SU-DHL-6 (cell line): ENCODE results near the gene NUDCD2.

Experiments
- CTCF ChIP-seq: fragments of 200-600 bp; sonication (generic); IDR thresholded peaks from one replicate; pipeline ENCODE4 v1.5.1; 2017; ENCODE audit warnings: antibody characterized with exemption, mild to moderate bottlenecking, low read length, moderate library complexity; ENCODE audit not compliant: insufficient read depth, poor library complexity, severe bottlenecking
- EZH2phosphoT487 ChIP-seq: fragments of 200-600 bp; sonication (generic), shearing (Covaris generic); conservative IDR thresholded peaks from 2 replicates; pipeline ENCODE4 v1.6.1; 2018; ENCODE audit warnings: mild to moderate bottlenecking, antibody characterized with exemption, low read length, moderate library complexity, mixed read lengths

GRCh38 chr5:163506726-163507125 is 46.8 kb upstream of the NUDCD2 start:
- TF ChIP-seq CTCF, result no peak
- TF ChIP-seq EZH2phosphoT487, result no peak
